GM12892 (cell line): ENCODE measurements around the gene EEF1B2.

Source experiments
- POLR2A ChIP-seq: IDR thresholded peaks from 2 replicates; pipeline ENCODE4 v1.6.1; 2011; ENCODE audit warnings: low read depth, low read length, control low read depth
- POLR2AphosphoS5 ChIP-seq: IDR thresholded peaks from 2 replicates; pipeline ENCODE4 v1.6.1; 2011; ENCODE audit warnings: low read depth, low read length, control low read depth
- TAF1 ChIP-seq: IDR thresholded peaks from 2 replicates; pipeline ENCODE4 v1.6.1; 2011; ENCODE audit warnings: low read depth, mild to moderate bottlenecking, control low read depth, low read length, borderline replicate concordance

- no peak for TF ChIP-seq POLR2AphosphoS5
- TF ChIP-seq TAF1 = no peak
- no peak for TF ChIP-seq POLR2A
Observed at GRCh38 chr2:206154197-206154596, 5.5 kb upstream of the EEF1B2 start.
